SK-N-SH (cell line): ENCODE data around the gene RPL22. TPM values are rescaled to one million over a fixed set of nuclear protein-coding genes. Genes with fewer than 3 reads are reported as not detected.
A peak's percentile ranks its signal among the peaks of the same experiment; 100 is the strongest.

Source experiments
- CTCF ChIA-PET: fragments of 300-600, 350-600 bp; formaldehyde crosslinking; extraction: SDS; loops from one replicate; lab custom pipeline; 2021; lab: Yijun Ruan, JAX
- POLR2A ChIA-PET: fragments of 350-600 bp; sonication (Branson Sonifier 250); formaldehyde crosslinking; extraction: SDS; loops from one replicate; lab custom pipeline; 2020; ENCODE audit warnings: antibody characterized with exemption, inconsistent platforms; lab: Yijun Ruan, JAX
- DNase-seq: peaks from one replicate; pipeline ENCODE4 v3.0.0; 2012
- H2AFZ ChIP-seq: fragments of 200-600 bp; sonication (generic); 2 replicates; pipeline ENCODE4 v1.8.1; 2016; ENCODE audit warnings: antibody characterized with exemption, mild to moderate bottlenecking, low read depth
- H3F3A ChIP-seq: fragments of 200-600 bp; sonication (generic); replicated peaks from 2 replicates; pipeline ENCODE3; 2016; ENCODE audit warnings: antibody characterized with exemption, mild to moderate bottlenecking; ENCODE audit not compliant: insufficient read depth
- H3K27ac ChIP-seq, 2 experiments: fragments of 200-500 bp in 1 of 2; fragments of 200-600 bp in 1 of 2; sonication (Bioruptor generic) in 1 of 2; sonication (generic), shearing (Covaris generic) in 1 of 2; 2 replicates each; pipeline versions ENCODE4 v1.5.1 to v1.6.1; 2014 to 2016; ENCODE audit warnings: low read depth in 2 of 2, inconsistent platforms in 1 of 2, low read length in 1 of 2, mild to moderate bottlenecking in 1 of 2, mixed read lengths in 1 of 2
- H3K27me3 ChIP-seq: fragments of 200-600 bp; sonication (generic), shearing (Covaris generic); 2 replicates; pipeline ENCODE4 v1.6.1; 2016; ENCODE audit warnings: mixed run types; ENCODE audit not compliant: insufficient read depth
- H3K36me3 ChIP-seq, 2 experiments: fragments of 200-500 bp in 1 of 2; fragments of 200-600 bp in 1 of 2; sonication (Bioruptor generic) in 1 of 2; sonication (generic) in 1 of 2; replicated peaks in 1 of 2; 2 replicates each; pipeline versions ENCODE3 to v1.5.1; 2014 to 2016; ENCODE audit warnings: low read length in 1 of 2, mild to moderate bottlenecking in 1 of 2; ENCODE audit not compliant: insufficient read depth in 2 of 2, control insufficient read depth in 1 of 2
- H3K4me1 ChIP-seq, 2 experiments: fragments of 200-500 bp in 1 of 2; fragments of 200-600 bp in 1 of 2; sonication (Bioruptor generic) in 1 of 2; sonication (generic), shearing (Covaris generic) in 1 of 2; 2 replicates each; pipeline versions ENCODE4 v1.5.1 to v1.6.1; 2014 to 2016; ENCODE audit warnings: low read depth in 1 of 2, low read length in 1 of 2, mixed run types in 1 of 2; ENCODE audit not compliant: insufficient read depth in 2 of 2, control insufficient read depth in 1 of 2
- H3K4me2 ChIP-seq: fragments of 200-600 bp; sonication (generic), shearing (Covaris generic); 2 replicates; pipeline ENCODE4 v1.6.1; 2017; ENCODE audit warnings: mixed run types
- H3K4me3 ChIP-seq, 2 experiments: fragments of 200-500 bp in 1 of 2; fragments of 200-600 bp in 1 of 2; sonication (Bioruptor generic) in 1 of 2; sonication (generic), shearing (Covaris generic) in 1 of 2; 2 replicates each; pipeline versions ENCODE4 v1.5.1 to v1.8.1; 2014 to 2016; ENCODE audit warnings: low read depth in 2 of 2, inconsistent platforms in 1 of 2, low read length in 1 of 2, mild to moderate bottlenecking in 1 of 2, mixed read lengths in 1 of 2, moderate library complexity in 1 of 2
- H3K79me2 ChIP-seq: fragments of 200-600 bp; sonication (generic); 2 replicates; pipeline ENCODE4 v1.8.1; 2017; ENCODE audit warnings: mild to moderate bottlenecking; ENCODE audit not compliant: insufficient read depth
- H3K9ac ChIP-seq: fragments of 200-600 bp; sonication (generic); 2 replicates; pipeline ENCODE4 v1.6.1; 2017; ENCODE audit warnings: mixed run types
- H3K9me2 ChIP-seq: fragments of 200-600 bp; sonication (generic); 2 replicates; pipeline ENCODE4 v1.6.1; 2017; ENCODE audit warnings: mixed run types
- H3K9me3 ChIP-seq: fragments of 200-600 bp; sonication (generic); 2 replicates; pipeline ENCODE4 v1.6.1; 2017; ENCODE audit warnings: mixed run types, mild to moderate bottlenecking, moderate library complexity
- H4K20me1 ChIP-seq: fragments of 200-600 bp; sonication (generic); 2 replicates; pipeline ENCODE4 v1.6.1; 2017; ENCODE audit warnings: mild to moderate bottlenecking, mixed run types; ENCODE audit not compliant: insufficient read depth
- CHD2 ChIP-seq: fragments of 150-350 bp; IDR thresholded peaks from 2 replicates; pipeline ENCODE4 v1.6.1; 2018; ENCODE audit warnings: low read length; ENCODE audit not compliant: partially characterized antibody
- FOSL2 ChIP-seq: IDR thresholded peaks from 2 replicates; pipeline ENCODE4 v1.4.0; 2012; ENCODE audit warnings: low read depth, mild to moderate bottlenecking, moderate library complexity, borderline replicate concordance
- FOXM1 ChIP-seq: IDR thresholded peaks from 2 replicates; pipeline ENCODE4 v1.4.0; 2012; ENCODE audit warnings: low read depth, mild to moderate bottlenecking
- GABPA ChIP-seq: IDR thresholded peaks from 2 replicates; pipeline ENCODE4 v1.4.0; 2012; ENCODE audit warnings: low read depth, mild to moderate bottlenecking
- GATA2 ChIP-seq: sonication (generic); formaldehyde crosslinking; IDR thresholded peaks from 2 replicates; pipeline ENCODE4 v1.5.0; 2020; ENCODE audit warnings: mild to moderate bottlenecking, missing genetic modification reagents
- IRF3 ChIP-seq: fragments of 150-350 bp; IDR thresholded peaks from 2 replicates; pipeline ENCODE4 v1.6.1; 2016; ENCODE audit warnings: mild to moderate bottlenecking, low read depth, low read length
- JUND ChIP-seq: IDR thresholded peaks from 2 replicates; pipeline ENCODE4 v1.4.0; 2012
- MAX ChIP-seq: IDR thresholded peaks from 2 replicates; pipeline ENCODE4 v1.4.0; 2012; ENCODE audit warnings: low read depth
- MEF2A ChIP-seq: IDR thresholded peaks from 2 replicates; pipeline ENCODE4 v1.4.0; 2012; ENCODE audit warnings: low read depth, borderline replicate concordance
- MXI1 ChIP-seq: IDR thresholded peaks from 2 replicates; pipeline ENCODE4 v1.6.1; 2012; ENCODE audit warnings: mild to moderate bottlenecking, low read depth, low read length, improper control_type of control experiment
- NFIC ChIP-seq: IDR thresholded peaks from 2 replicates; pipeline ENCODE4 v1.4.0; 2012; ENCODE audit warnings: borderline replicate concordance
- NRF1 ChIP-seq: IDR thresholded peaks from 2 replicates; pipeline ENCODE4 v1.6.1; 2012; ENCODE audit warnings: low read depth, mild to moderate bottlenecking, low read length
- POLR2AphosphoS5 ChIP-seq: IDR thresholded peaks from 2 replicates; pipeline ENCODE4 v1.6.1; 2012; ENCODE audit warnings: low read depth, low read length
- RAD21 ChIP-seq: IDR thresholded peaks from 2 replicates; pipeline ENCODE4 v1.6.1; 2012; ENCODE audit warnings: mild to moderate bottlenecking, low read length
- RXRA ChIP-seq: IDR thresholded peaks from 2 replicates; pipeline ENCODE4 v1.4.0; 2012; ENCODE audit warnings: low read depth, mild to moderate bottlenecking, borderline replicate concordance
- SIN3A ChIP-seq: IDR thresholded peaks from 2 replicates; pipeline ENCODE4 v1.6.1; 2012; ENCODE audit warnings: low read depth, mild to moderate bottlenecking, low read length, moderate library complexity, borderline replicate concordance
- SMC3 ChIP-seq: IDR thresholded peaks from 2 replicates; pipeline ENCODE4 v1.6.1; 2012; ENCODE audit warnings: low read depth, low read length, improper control_type of control experiment
- TCF12 ChIP-seq: IDR thresholded peaks from 2 replicates; pipeline ENCODE4 v1.4.0; 2012
- TEAD4 ChIP-seq: IDR thresholded peaks from 2 replicates; pipeline ENCODE4 v1.4.0; 2012; ENCODE audit warnings: mild to moderate bottlenecking, borderline replicate concordance; ENCODE audit not compliant: insufficient read depth
- USF1 ChIP-seq: IDR thresholded peaks from 2 replicates; pipeline ENCODE4 v1.4.0; 2012; ENCODE audit warnings: low read depth, borderline replicate concordance
- ZBTB33 ChIP-seq: IDR thresholded peaks from 2 replicates; pipeline ENCODE4 v1.4.0; 2012; ENCODE audit warnings: low read depth, borderline replicate concordance
- WGBS: methylation state at CpG from one replicate; pipeline ENCODE4 v1.1.6; 2017; ENCODE audit warnings: low lambda C conversion rate; 5-methylcytosine and 5-hydroxymethylcytosine counted together
- polyA plus RNA-seq, 3 experiments: library from polyadenylated mRNA; depleted of rRNA; stranded (reverse); fragments of >200 nt; gene quantifications; 2 replicates each; pipeline ENCODE4 v1.2.3, GENCODE V29; 2012
- TF ChIP-seq, protein P1 (sequence below): IDR thresholded peaks from 2 replicates; pipeline ENCODE4 v1.6.1; 2012; ENCODE audit warnings: mild to moderate bottlenecking, low read depth, low read length, moderate library complexity
- TF ChIP-seq, protein P2 (sequence below): fragments of 150-350 bp; IDR thresholded peaks from 2 replicates; pipeline ENCODE4 v1.6.1; 2017; ENCODE audit warnings: antibody characterized with exemption, low read length, low read depth, borderline replicate concordance

The RPL22 gene
- 140 and 151 TPM in 2 replicates for polyA plus RNA-seq (2012; rRNA removed)
- 216 and 367 TPM in 2 replicates for polyA plus RNA-seq (2012; cell fraction: cytosol; rRNA removed)
- 37.2 and 61.3 TPM in 2 replicates for polyA plus RNA-seq (2012; cell fraction: nucleus; rRNA removed)

DNA sequence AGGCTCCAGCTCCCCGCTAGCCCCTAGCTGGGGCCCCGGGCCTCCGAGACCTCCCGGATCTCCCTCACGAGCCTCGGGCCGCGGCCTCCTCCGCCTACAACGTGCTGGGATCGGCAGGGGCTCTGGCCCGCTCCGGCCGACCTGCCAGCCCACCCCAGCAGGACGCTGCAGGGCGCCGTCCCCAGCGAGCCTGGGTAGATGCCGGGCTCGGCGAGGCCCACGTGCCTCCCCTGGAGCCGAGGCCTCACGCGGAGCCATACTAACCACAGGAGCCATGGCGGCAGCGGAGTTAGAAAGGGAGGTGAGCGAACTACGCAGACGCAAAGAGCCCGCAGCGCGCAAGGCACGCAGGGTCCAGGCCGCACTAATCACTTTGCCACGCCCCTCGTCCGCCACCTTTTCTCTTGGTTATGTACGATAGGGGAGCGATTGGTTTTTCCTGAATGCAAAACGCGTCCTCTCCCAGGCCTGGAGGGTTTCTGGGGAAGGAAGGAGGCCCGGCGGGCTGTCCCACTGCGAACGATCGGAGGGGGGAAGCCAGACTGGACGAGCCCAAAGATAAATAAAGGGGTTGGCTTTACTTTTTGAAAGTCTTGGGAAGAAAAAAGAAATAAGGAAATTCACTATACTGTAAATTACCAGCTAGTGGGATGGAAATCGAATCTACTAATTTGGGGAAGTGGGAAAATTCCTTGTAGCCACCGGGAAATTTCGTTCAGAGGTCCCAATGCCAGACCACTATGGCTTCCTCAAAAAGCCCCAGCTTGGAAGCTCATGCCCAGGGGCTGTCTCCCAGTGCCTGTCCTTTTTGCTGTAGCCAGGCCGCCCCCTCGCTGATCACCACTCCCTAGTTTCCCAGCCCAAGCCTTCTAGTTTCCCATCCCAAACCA lies at the start of gene RPL22:
TSS of gene RPL22 (minus strand) at position 298 of the 890 bp plus-strand sequence. CDS start at position 276, 22 bp downstream.
- Histone ChIP-seq H3K27ac (peak within 1 kb of the TSS; percentile 74 to 91), H4K20me1 (peaks cover 36% of the 10 kb centered on the region), H3K4me2 (peak within 1 kb of the TSS; percentile 76), H2AFZ (peak within 1 kb of the TSS; percentile 95), H3K9me2 (no peaks in the 10 kb centered on the region), H3F3A (peaks cover 5% of the 10 kb centered on the region), H3K79me2 (peaks cover 54% of the 10 kb centered on the region), H3K36me3 (peaks cover 12 to 30% of the 10 kb centered on the region in 2 experiments), H3K4me1 (peaks cover 8 to 17% of the 10 kb centered on the region in 2 experiments; a peak in 3 of 4 replicates), H3K9me3 (no peaks in the 10 kb centered on the region), H3K27me3 (no peaks in the 10 kb centered on the region), H3K4me3 (peak within 1 kb of the TSS; percentile 84 to 87), H3K9ac (peak within 1 kb of the TSS; percentile 98)
- CTCF ChIA-PET: interaction anchor here (0.9 to 6.8 kb wide), 11 partner anchors 9 to 144 kb away, joined by 3 to 52 read pairs (median 5); no protein-coding TSS in a partner anchor
- peak; percentile 94 for DNase-seq
- WGBS: 10% methylated on average over 23 of the region's 53 CpGs
- POLR2A ChIA-PET: interaction anchor here (1.6 kb wide), 1 partner anchor 9 kb away, joined by 3 read pairs; no protein-coding TSS in a partner anchor
- TF ChIP-seq, protein P1, sequence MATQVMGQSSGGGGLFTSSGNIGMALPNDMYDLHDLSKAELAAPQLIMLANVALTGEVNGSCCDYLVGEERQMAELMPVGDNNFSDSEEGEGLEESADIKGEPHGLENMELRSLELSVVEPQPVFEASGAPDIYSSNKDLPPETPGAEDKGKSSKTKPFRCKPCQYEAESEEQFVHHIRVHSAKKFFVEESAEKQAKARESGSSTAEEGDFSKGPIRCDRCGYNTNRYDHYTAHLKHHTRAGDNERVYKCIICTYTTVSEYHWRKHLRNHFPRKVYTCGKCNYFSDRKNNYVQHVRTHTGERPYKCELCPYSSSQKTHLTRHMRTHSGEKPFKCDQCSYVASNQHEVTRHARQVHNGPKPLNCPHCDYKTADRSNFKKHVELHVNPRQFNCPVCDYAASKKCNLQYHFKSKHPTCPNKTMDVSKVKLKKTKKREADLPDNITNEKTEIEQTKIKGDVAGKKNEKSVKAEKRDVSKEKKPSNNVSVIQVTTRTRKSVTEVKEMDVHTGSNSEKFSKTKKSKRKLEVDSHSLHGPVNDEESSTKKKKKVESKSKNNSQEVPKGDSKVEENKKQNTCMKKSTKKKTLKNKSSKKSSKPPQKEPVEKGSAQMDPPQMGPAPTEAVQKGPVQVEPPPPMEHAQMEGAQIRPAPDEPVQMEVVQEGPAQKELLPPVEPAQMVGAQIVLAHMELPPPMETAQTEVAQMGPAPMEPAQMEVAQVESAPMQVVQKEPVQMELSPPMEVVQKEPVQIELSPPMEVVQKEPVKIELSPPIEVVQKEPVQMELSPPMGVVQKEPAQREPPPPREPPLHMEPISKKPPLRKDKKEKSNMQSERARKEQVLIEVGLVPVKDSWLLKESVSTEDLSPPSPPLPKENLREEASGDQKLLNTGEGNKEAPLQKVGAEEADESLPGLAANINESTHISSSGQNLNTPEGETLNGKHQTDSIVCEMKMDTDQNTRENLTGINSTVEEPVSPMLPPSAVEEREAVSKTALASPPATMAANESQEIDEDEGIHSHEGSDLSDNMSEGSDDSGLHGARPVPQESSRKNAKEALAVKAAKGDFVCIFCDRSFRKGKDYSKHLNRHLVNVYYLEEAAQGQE: 0 out of 2 replicates have a peak, but pooled peaks have one; percentile 51
- no peak for TF ChIP-seq USF1
- no peak for TF ChIP-seq FOXM1
- TF ChIP-seq IRF3: 0 out of 2 replicates have a peak, but pooled peaks have one; percentile 19
- no peak for TF ChIP-seq JUND
- TF ChIP-seq, protein P2, sequence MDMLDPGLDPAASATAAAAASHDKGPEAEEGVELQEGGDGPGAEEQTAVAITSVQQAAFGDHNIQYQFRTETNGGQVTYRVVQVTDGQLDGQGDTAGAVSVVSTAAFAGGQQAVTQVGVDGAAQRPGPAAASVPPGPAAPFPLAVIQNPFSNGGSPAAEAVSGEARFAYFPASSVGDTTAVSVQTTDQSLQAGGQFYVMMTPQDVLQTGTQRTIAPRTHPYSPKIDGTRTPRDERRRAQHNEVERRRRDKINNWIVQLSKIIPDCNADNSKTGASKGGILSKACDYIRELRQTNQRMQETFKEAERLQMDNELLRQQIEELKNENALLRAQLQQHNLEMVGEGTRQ: no peak
- TF ChIP-seq SIN3A: peak; percentile 87
- TF ChIP-seq RAD21: no peak
- TF ChIP-seq GATA2: no peak
- TF ChIP-seq NFIC: no peak
- no peak for TF ChIP-seq RXRA
- peak; percentile 79; the same call in 1 of the 2 replicates for TF ChIP-seq MAX
- TF ChIP-seq CHD2: peak; percentile 91
- no peak for TF ChIP-seq SMC3
- TF ChIP-seq MXI1: peak; percentile 92
- peak; percentile 53; the same call in 1 of the 2 replicates for TF ChIP-seq ZBTB33
- TF ChIP-seq TCF12: no peak; the same call in 1 of the 2 replicates
- TF ChIP-seq FOSL2: no peak
- no peak for TF ChIP-seq MEF2A
- TF ChIP-seq GABPA: no peak
- TF ChIP-seq NRF1: peak; percentile 66
- no peak for TF ChIP-seq TEAD4
- TF ChIP-seq POLR2AphosphoS5: peak; percentile 86
